Loucy (cell line): ENCODE results near the gene TGFB1I1.
"Not testable (repeated sequence)": the region's sequence is repeated elsewhere in the genome, so short reads cannot be mapped to it uniquely, and the experiment has no call there.

ENCODE experiments used
- CTCF ChIP-seq: fragments of 200-600 bp; sonication (generic); conservative IDR thresholded peaks from 2 replicates; pipeline ENCODE4 v1.5.1; 2014; ENCODE audit warnings: mild to moderate bottlenecking, antibody characterized with exemption, low read length
- EZH2phosphoT487 ChIP-seq: fragments of 200-600 bp; IDR thresholded peaks from 2 replicates; pipeline ENCODE4 v1.6.1; 2018; ENCODE audit warnings: antibody characterized with exemption, mild to moderate bottlenecking, moderate library complexity, borderline replicate concordance

GRCh38 chr16:31484048-31484447 is 12.1 kb downstream of the TGFB1I1 start:
- not testable (repeated sequence) for TF ChIP-seq EZH2phosphoT487, CTCF
